WERI-Rb-1 (cell line): ENCODE results near the gene RRAS.

Source experiments
- DNase-seq: peaks from one replicate; pipeline ENCODE4 v3.0.0-alpha.2; 2020
- H3K27ac ChIP-seq: fragments of 250-450 bp; sonication (Bioruptor Pico); 2 replicates; pipeline ENCODE4 v1.5.1; 2020; ENCODE audit warnings: mild to moderate bottlenecking, moderate library complexity
- H3K27me3 ChIP-seq: fragments of 250-450 bp; sonication (Bioruptor Pico); 2 replicates; pipeline ENCODE4 v1.5.1; 2021; ENCODE audit warnings: mild to moderate bottlenecking, low read depth, moderate library complexity; ENCODE audit not compliant: insufficient read depth, severe bottlenecking
- H3K36me3 ChIP-seq: fragments of 250-450 bp; sonication (Bioruptor Pico); 2 replicates; pipeline ENCODE4 v1.5.1; 2020; ENCODE audit warnings: mild to moderate bottlenecking, moderate library complexity
- H3K4me3 ChIP-seq: 2 replicates; pipeline ENCODE4 v1.5.1; 2011; ENCODE audit warnings: low read depth, mild to moderate bottlenecking, control low read depth, low read length
- H3K9me3 ChIP-seq: fragments of 250-450 bp; sonication (Bioruptor Pico); 2 replicates; pipeline ENCODE4 v1.5.1; 2021; ENCODE audit warnings: mild to moderate bottlenecking, moderate library complexity; ENCODE audit not compliant: severe bottlenecking
- CTCF ChIP-seq: IDR thresholded peaks from 2 replicates; pipeline ENCODE4 v1.5.1; 2011; ENCODE audit warnings: low read depth, mild to moderate bottlenecking, control low read depth, inconsistent platforms, low read length

Gene RRAS

GRCh38 chr19:49601482-49602038 is 38.4 kb downstream of the RRAS start:
- TF ChIP-seq CTCF, result no peak
- Histone ChIP-seq H3K27ac (no peak overlapping the region), H3K27me3 (no peaks in the 10 kb centered on the region), H3K9me3 (no peaks in the 10 kb centered on the region), H3K4me3 (no peak overlapping the region), H3K36me3 (peaks cover 90% of the 10 kb centered on the region)
- DNase-seq, result no peak

GRCh38 chr19:49599378-49600295 is 40.3 kb downstream of the RRAS start:
- no peaks in the 10 kb centered on the region for H3K27me3 ChIP-seq
- H3K36me3 ChIP-seq, result peaks cover 89% of the 10 kb centered on the region
- H3K27ac ChIP-seq, result no peak overlapping the region
- TF ChIP-seq CTCF, result no peak
- no peak overlapping the region for H3K4me3 ChIP-seq
- DNase-seq, result no peak
- no peaks in the 10 kb centered on the region for H3K9me3 ChIP-seq

- TF ChIP-seq CTCF, result no peak
Observed at GRCh38 chr19:49597703-49597974, 42.3 kb downstream of the RRAS start.

GRCh38 chr19:49596954-49597702 is 42.8 kb downstream of the RRAS start:
- Histone ChIP-seq H3K4me3 (no peak overlapping the region), H3K27me3 (no peaks in the 10 kb centered on the region), H3K9me3 (no peaks in the 10 kb centered on the region), H3K36me3 (peaks cover 79% of the 10 kb centered on the region), H3K27ac (no peak overlapping the region)
- TF ChIP-seq CTCF, result no peak
- DNase-seq, result no peak

More at GRCh38 chr19:49597703-49597974, 42.3 kb downstream of the RRAS start:
- H3K9me3 ChIP-seq, result no peaks in the 10 kb centered on the region
- no peak overlapping the region for H3K27ac ChIP-seq
- DNase-seq, result no peak
- H3K36me3 ChIP-seq, result peaks cover 82% of the 10 kb centered on the region
- no peak overlapping the region for H3K4me3 ChIP-seq
- H3K27me3 ChIP-seq, result no peaks in the 10 kb centered on the region

- Histone ChIP-seq H3K4me3 (no peak overlapping the region), H3K27me3 (no peaks in the 10 kb centered on the region), H3K36me3 (peaks cover 75% of the 10 kb centered on the region), H3K27ac (no peak overlapping the region), H3K9me3 (no peaks in the 10 kb centered on the region)
- no peak for DNase-seq
- TF ChIP-seq CTCF, result no peak
Observed at GRCh38 chr19:49596407-49596806, 43.5 kb downstream of the RRAS start.
